PC-3 (cell line): ENCODE data around the gene LRFN3. TPM values are rescaled to one million over a fixed set of nuclear protein-coding genes. Genes with fewer than 3 reads are reported as not detected.

Source experiments
- ATAC-seq: fragments of 200-7000 bp; cut with Tn5 transposase; 2 replicates; pipeline ENCODE4 v1.9.1; 2020; ENCODE audit warnings: mild to moderate bottlenecking, moderate library complexity
- BruUV-seq: library from RNA; stranded (reverse); fragments of 400-500 nt; replicated peaks from 2 replicates; lab custom pipeline; 2021; lab: Mats Ljungman, UMichigan
- CTCF ChIA-PET: fragments of 300-600 bp; sonication (Branson Sonifier 250); formaldehyde crosslinking; loops from one replicate; lab custom pipeline; 2022; ENCODE audit warnings: antibody characterized with exemption; lab: Charles Lee
- POLR2A ChIA-PET: fragments of 300-600 bp; sonication (Branson Sonifier 250); formaldehyde crosslinking; loops from one replicate; lab custom pipeline; 2022; ENCODE audit warnings: antibody characterized with exemption; ENCODE audit not compliant: unreplicated experiment; lab: Charles Lee
- DNase-seq: peaks from one replicate; pipeline ENCODE4 v3.0.0-alpha.2; 2015
- H2AFZ ChIP-seq: fragments of 300-600 bp; sonication (generic); 2 replicates; pipeline ENCODE4 v1.6.0; 2016; ENCODE audit warnings: antibody characterized with exemption, low read length
- H3F3A ChIP-seq: fragments of 300-600 bp; sonication (generic); one replicate; pipeline ENCODE4 v1.6.0; 2017; ENCODE audit warnings: antibody characterized with exemption, low read length, control low read depth, mild to moderate bottlenecking; ENCODE audit not compliant: unreplicated experiment
- H3K27ac ChIP-seq: fragments of 300-600 bp; sonication (generic); 2 replicates; pipeline ENCODE4 v1.5.1; 2016; ENCODE audit warnings: mild to moderate bottlenecking, low read length
- H3K27me3 ChIP-seq: fragments of 300-600 bp; sonication (generic); 2 replicates; pipeline ENCODE4 v1.6.1; 2016; ENCODE audit warnings: low read length, mixed read lengths
- H3K36me3 ChIP-seq: fragments of 300-600 bp; sonication (generic); 2 replicates; pipeline ENCODE4 v1.6.1; 2016; ENCODE audit warnings: low read depth, mixed run types, low read length, mixed read lengths
- H3K4me1 ChIP-seq: fragments of 300-600 bp; sonication (generic); 2 replicates; pipeline ENCODE4 v1.5.1; 2016; ENCODE audit warnings: low read length; ENCODE audit not compliant: insufficient read depth
- H3K4me2 ChIP-seq: fragments of 300-600 bp; sonication (generic); 2 replicates; pipeline ENCODE4 v1.6.0; 2016; ENCODE audit warnings: low read length
- H3K4me3 ChIP-seq: fragments of 300-600 bp; sonication (generic); 2 replicates; pipeline ENCODE4 v1.5.1; 2016; ENCODE audit warnings: mild to moderate bottlenecking, low read length, mixed read lengths
- H3K79me2 ChIP-seq: fragments of 300-600 bp; sonication (generic); 2 replicates; pipeline ENCODE4 v1.6.1; 2017; ENCODE audit warnings: low read length, mixed read lengths
- H3K9ac ChIP-seq: fragments of 300-600 bp; sonication (generic); 2 replicates; pipeline ENCODE4 v1.6.0; 2016; ENCODE audit warnings: mild to moderate bottlenecking, low read length
- H3K9me2 ChIP-seq: fragments of 300-600 bp; sonication (generic); replicated peaks from 2 replicates; pipeline ENCODE4 v1.6.1; 2016; ENCODE audit warnings: mixed run types, low read length, mixed read lengths
- H3K9me3 ChIP-seq: fragments of 300-600 bp; sonication (generic); 2 replicates; pipeline ENCODE4 v1.6.1; 2016; ENCODE audit warnings: low read length, mixed read lengths
- H4K20me1 ChIP-seq: fragments of 300-600 bp; sonication (generic); 2 replicates; pipeline ENCODE4 v1.6.1; 2016; ENCODE audit warnings: low read length, mixed read lengths
- CTCF ChIP-seq: fragments of 300-600 bp; sonication (generic); conservative IDR thresholded peaks from 2 replicates; pipeline ENCODE4 v1.5.1; 2017; ENCODE audit warnings: antibody characterized with exemption, low read depth, mild to moderate bottlenecking, low read length
- EZH2 ChIP-seq: fragments of 300-600 bp; sonication (generic); IDR thresholded peaks from one replicate; pipeline ENCODE4 v1.6.1; 2017; ENCODE audit warnings: antibody characterized with exemption, mild to moderate bottlenecking, low read length; ENCODE audit not compliant: unreplicated experiment
- EZH2phosphoT487 ChIP-seq: fragments of 300-600 bp; sonication (generic); IDR thresholded peaks from 2 replicates; pipeline ENCODE4 v1.6.1; 2018; ENCODE audit warnings: mild to moderate bottlenecking, antibody characterized with exemption, low read length, borderline replicate concordance
- intact Hi-C: fragments of 100-400 bp; cut with micrococcal nuclease; formaldehyde crosslinking; loops from 2 replicates; pipeline ENCODE4 v1.9.0; 2023
- total RNA-seq: library from RNA; depleted of rRNA; stranded (reverse); fragments of >200 nt; gene quantifications from 2 replicates; pipeline ENCODE4 v1.2.3, GENCODE V29; 2014

The LRFN3 gene
- total RNA-seq, 1 experiment from 2014 or later: 4.1 TPM

- no peaks in the 10 kb centered on the region for H3K9me3 ChIP-seq
- no peaks in the 10 kb centered on the region for H3K79me2 ChIP-seq
- H3K27ac ChIP-seq: no peak overlapping the region
- POLR2A ChIA-PET: no interaction called here
- H3K4me2 ChIP-seq: no peak overlapping the region
- H3K36me3 ChIP-seq: no peaks in the 10 kb centered on the region
- ATAC-seq (no peak), DNase-seq (no peak)
- no peak overlapping the region for H3K9ac ChIP-seq
- H2AFZ ChIP-seq: no peak overlapping the region
- no peaks in the 10 kb centered on the region for H3K4me1 ChIP-seq
- CTCF ChIA-PET: no interaction called here
- no peak overlapping the region for H3K4me3 ChIP-seq
- intact Hi-C loops: no loop called here
- no peaks in the 10 kb centered on the region for H3K27me3 ChIP-seq
- no TSS peak for BruUV-seq
- H4K20me1 ChIP-seq: no peaks in the 10 kb centered on the region
- TF ChIP-seq EZH2 (no peak), EZH2phosphoT487 (no peak), CTCF (no peak)
- no peaks in the 10 kb centered on the region for H3F3A ChIP-seq
- no peaks in the 10 kb centered on the region for H3K9me2 ChIP-seq
These were observed 25.0 kb upstream of the LRFN3 start for GRCh38 chr19:35911173-35911572.

- CTCF ChIA-PET: no interaction called here
- BruUV-seq: no TSS peak
- Histone ChIP-seq H3K9me3 (no peaks in the 10 kb centered on the region), H4K20me1 (no peaks in the 10 kb centered on the region), H3K4me3 (no peak overlapping the region), H3K27ac (no peak overlapping the region), H3K4me2 (no peak overlapping the region), H3F3A (no peaks in the 10 kb centered on the region), H3K4me1 (no peaks in the 10 kb centered on the region), H3K27me3 (no peaks in the 10 kb centered on the region), H3K9ac (no peak overlapping the region), H2AFZ (no peak overlapping the region), H3K9me2 (no peaks in the 10 kb centered on the region), H3K36me3 (no peaks in the 10 kb centered on the region), H3K79me2 (no peaks in the 10 kb centered on the region)
- POLR2A ChIA-PET: no interaction called here
- intact Hi-C loops: no loop called here
- DNase-seq (peak; percentile 81), ATAC-seq (peak; percentile 22; the same call in 1 of the 2 replicates)
- no peak for TF ChIP-seq CTCF
- no peak for TF ChIP-seq EZH2
- no peak for TF ChIP-seq EZH2phosphoT487
These were observed 24.4 kb upstream of the LRFN3 start for GRCh38 chr19:35911790-35912189.

- H3K36me3 ChIP-seq: no peaks in the 10 kb centered on the region
- no peaks in the 10 kb centered on the region for H4K20me1 ChIP-seq
- H3K4me3 ChIP-seq: no peak overlapping the region
- intact Hi-C loops: no loop called here
- DNase-seq (peak; percentile 27), ATAC-seq (no peak)
- TF ChIP-seq EZH2 (no peak), CTCF (no peak)
- no peak overlapping the region for H3K27ac ChIP-seq
- H2AFZ ChIP-seq: no peak overlapping the region
- no peaks in the 10 kb centered on the region for H3F3A ChIP-seq
- no peak overlapping the region for H3K4me2 ChIP-seq
- H3K9me2 ChIP-seq: no peaks in the 10 kb centered on the region
- ChIA-PET POLR2A (no interaction called here), CTCF (no interaction called here)
- no TSS peak for BruUV-seq
- H3K9me3 ChIP-seq: no peaks in the 10 kb centered on the region
- H3K79me2 ChIP-seq: no peaks in the 10 kb centered on the region
- H3K4me1 ChIP-seq: no peaks in the 10 kb centered on the region
- H3K27me3 ChIP-seq: no peaks in the 10 kb centered on the region
- H3K9ac ChIP-seq: no peak overlapping the region
These were observed 22.6 kb upstream of the LRFN3 start for GRCh38 chr19:35913589-35913988.
